Subcutaneous adipose tissue (tissue), 4 donors: ENCODE measurements around the gene SLC1A7. TPM values are rescaled to one million over a fixed set of nuclear protein-coding genes. Genes with fewer than 3 reads are reported as not detected.

Source experiments
- CTCF ChIP-seq: fragments of 450-650 bp; IDR thresholded peaks from one replicate; pipeline ENCODE4 v1.5.1; 2016; ENCODE audit warnings: low read depth, mild to moderate bottlenecking, control low read depth, antibody characterized with exemption, moderate library complexity
- total RNA-seq, 4 donors: library from RNA; depleted of rRNA; stranded (reverse); fragments of >200 nt; gene quantifications; one replicate each; pipeline ENCODE4 v1.1.0, GENCODE V29; 2016

Gene SLC1A7
- total RNA-seq, 4 donors from 2014 or later: 0.17 to 0.94 TPM; not detected in 2

- no peak for TF ChIP-seq CTCF
Measured at GRCh38 chr1:53140451-53140850, 2.0 kb downstream of the SLC1A7 start.

- no peak for TF ChIP-seq CTCF
Measured at GRCh38 chr1:53139951-53140361, 2.5 kb downstream of the SLC1A7 start.

DNA sequence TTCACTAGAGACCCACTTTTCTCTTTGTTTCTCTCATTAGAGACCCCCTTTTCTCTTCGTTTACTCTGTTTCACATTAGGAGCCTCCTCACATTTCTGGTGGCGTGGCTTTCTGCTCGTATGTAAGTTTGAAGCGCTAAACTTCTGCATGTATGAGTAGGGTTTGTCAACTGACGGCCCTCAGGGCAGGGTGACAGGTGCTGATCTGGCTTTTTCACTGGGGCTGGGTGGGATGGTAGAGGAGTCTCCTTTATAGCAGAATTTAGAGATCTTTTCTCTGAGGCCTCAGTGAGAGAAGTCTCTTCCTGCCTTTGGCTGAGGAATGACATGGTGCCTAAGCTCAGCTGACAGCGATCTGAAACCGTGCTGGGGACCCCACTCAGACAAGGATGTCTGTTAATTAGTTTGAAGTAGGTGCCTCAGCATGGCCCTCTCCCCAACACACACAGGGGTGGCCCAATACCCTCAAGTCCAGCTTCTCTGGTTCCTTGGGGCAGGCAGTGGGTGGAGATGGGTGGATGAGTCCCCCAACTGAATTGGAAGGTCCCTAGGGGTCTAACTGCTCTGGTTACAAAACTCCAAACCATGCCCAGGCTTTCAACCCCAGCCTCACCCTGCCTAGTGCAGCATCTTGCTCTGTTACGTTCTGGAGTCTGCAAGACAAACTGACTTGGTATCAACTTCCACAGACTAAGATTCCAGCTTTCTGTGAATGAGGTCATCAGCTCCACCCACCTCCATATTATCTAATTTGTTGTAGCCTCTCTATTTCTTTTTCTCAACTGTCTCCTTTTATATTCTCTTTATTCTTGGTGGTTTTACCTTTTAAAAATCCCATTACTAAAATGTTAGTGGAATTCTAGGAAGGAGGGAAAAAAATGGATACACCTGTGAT is 3.2 kb downstream of the SLC1A7 start:
- no peak for TF ChIP-seq CTCF

DNA sequence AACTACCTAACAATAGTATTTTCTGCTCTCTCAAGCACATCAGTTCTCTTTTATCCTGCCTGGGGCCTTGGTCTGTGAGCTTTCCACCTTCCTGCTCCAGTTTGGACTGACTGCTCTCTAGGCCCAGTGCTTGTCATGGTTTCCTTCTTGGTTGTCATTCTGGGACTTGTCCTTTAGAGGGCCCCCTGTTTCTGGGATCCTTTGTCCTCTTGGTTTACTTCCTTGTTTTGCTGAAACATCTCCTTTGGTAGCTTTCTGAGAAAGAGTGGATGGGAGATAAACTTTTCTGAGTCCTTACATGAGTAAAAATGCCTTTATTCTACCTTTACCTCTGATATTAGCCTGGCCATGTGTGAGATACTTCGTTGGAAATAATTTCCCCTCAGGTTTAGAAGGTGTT is 4.7 kb downstream of the SLC1A7 start:
- TF ChIP-seq CTCF: no peak

DNA sequence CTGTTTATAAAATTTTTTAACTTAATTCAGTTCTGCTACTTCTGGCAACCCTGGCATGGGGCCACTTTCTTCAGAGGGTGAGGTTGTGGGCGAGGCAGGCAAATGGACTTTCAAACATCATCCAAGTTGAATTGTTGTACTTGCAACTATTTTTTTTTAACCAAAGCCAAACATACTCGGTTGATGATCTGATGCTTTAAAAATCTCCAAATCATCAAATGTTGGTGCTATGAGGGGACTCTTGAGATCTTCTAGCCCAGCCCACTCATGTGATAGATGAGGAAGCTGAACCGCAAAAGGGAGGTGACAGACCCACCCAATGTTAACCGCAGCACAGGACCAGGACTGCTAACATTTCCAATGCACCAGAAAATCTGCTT is 6.7 kb downstream of the SLC1A7 start:
- TF ChIP-seq CTCF: no peak

GRCh38 chr1:53134961-53135734 is 7.3 kb downstream of the SLC1A7 start:
- TF ChIP-seq CTCF: no peak

GRCh38 chr1:53134042-53134485 is 8.4 kb downstream of the SLC1A7 start:
- no peak for TF ChIP-seq CTCF
